C4-2B (cell line): ENCODE measurements around the gene CFAP91.
A peak's percentile ranks its signal among the peaks of the same experiment; 100 is the strongest.

Source experiments
- H3K27ac ChIP-seq: fragments of 450-650 bp; 2 replicates; pipeline ENCODE4 v1.5.1; 2017
- ZFX ChIP-seq: fragments of 450-650 bp; IDR thresholded peaks from 2 replicates; pipeline ENCODE4 v1.6.1; 2017
- TF ChIP-seq, protein P1 (sequence below): fragments of 450-650 bp; conservative IDR thresholded peaks from 2 replicates; pipeline ENCODE4 v1.5.1; 2017; ENCODE audit warnings: mild to moderate bottlenecking

CFAP91 gene

DNA sequence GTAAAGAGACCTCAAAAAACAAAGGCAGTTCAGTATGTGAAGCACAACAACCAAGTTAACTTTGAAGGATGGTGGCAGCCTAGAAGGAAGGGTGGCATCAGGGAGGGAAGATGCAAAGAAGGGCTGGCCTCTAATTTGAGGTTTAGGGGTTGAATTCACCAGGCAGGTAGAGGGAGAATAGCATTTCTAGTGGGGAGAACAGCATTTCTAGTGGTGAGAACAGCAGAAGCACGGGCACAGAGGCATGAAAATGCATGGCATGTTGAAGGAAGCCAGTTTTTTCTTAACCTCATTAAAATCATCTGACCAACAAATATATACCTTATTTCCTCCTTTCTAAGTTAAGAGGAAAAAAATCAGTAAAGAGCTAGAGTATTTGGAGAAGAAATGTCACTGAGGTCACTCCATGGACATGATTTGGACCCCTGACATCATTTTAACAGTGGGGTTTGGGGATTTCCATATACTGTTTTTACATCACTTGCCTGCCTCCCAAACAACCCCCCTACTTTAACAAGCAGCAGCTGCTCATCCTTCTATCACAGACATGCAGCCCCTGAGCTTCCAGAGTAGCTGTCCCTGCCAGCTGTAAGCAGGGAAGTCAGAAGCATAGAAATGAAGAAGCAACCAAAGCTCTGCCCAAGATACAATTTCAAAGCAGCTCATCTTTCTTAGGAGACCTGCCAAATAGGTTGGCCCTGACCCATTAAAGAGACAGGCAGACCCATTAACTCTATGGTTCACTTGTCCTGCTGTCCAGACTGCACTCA lies 40.0 kb upstream of the CFAP91 start:
- TF ChIP-seq, protein P1, sequence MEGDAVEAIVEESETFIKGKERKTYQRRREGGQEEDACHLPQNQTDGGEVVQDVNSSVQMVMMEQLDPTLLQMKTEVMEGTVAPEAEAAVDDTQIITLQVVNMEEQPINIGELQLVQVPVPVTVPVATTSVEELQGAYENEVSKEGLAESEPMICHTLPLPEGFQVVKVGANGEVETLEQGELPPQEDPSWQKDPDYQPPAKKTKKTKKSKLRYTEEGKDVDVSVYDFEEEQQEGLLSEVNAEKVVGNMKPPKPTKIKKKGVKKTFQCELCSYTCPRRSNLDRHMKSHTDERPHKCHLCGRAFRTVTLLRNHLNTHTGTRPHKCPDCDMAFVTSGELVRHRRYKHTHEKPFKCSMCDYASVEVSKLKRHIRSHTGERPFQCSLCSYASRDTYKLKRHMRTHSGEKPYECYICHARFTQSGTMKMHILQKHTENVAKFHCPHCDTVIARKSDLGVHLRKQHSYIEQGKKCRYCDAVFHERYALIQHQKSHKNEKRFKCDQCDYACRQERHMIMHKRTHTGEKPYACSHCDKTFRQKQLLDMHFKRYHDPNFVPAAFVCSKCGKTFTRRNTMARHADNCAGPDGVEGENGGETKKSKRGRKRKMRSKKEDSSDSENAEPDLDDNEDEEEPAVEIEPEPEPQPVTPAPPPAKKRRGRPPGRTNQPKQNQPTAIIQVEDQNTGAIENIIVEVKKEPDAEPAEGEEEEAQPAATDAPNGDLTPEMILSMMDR: peak; percentile 28; the same call in 1 of the 2 replicates
- no peak for TF ChIP-seq ZFX
- peak overlapping the region; percentile 16; the same call in 1 of the 2 replicates for H3K27ac ChIP-seq

DNA sequence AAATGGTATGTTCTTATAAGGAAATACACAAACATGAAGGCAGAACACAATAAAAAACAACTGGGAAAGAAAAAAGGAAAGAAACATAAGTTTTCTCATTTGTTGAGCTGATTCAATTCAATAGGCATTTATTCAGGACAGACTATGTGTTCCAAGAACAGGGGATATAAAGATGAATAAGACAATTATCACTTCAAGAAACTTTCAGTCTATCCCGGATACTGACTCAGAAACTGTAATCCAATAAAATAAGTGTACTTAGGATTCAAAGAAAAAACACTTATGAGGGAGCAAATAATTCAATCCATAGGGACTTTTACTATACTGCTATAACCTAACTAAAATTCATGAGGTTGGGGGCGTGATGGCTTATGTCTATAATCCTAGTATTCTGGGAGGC lies 38.9 kb upstream of the CFAP91 start:
- H3K27ac ChIP-seq: no peak overlapping the region
- TF ChIP-seq, protein P1: no peak
- TF ChIP-seq ZFX: no peak

DNA sequence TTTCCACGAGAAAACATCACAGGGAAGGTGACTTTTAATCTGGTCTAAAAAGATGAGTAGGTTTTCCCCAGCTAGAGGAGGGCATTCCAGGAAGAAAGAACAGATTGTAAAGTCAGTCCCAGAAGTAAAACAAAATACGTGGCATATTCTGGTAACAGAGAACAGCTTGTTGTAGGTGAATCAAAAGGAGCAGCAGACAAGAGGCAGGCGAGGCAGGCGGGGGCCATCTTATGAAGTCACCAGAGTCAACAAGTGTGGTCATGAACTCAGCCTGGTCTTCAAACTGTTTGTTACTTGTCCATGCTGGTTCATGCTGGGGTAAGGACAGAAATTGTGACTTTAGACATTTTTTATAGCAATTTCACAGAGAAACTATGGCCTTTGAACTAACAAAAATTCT lies 38.5 kb upstream of the CFAP91 start:
- no peak overlapping the region for H3K27ac ChIP-seq
- TF ChIP-seq, protein P1: no peak
- no peak for TF ChIP-seq ZFX

DNA sequence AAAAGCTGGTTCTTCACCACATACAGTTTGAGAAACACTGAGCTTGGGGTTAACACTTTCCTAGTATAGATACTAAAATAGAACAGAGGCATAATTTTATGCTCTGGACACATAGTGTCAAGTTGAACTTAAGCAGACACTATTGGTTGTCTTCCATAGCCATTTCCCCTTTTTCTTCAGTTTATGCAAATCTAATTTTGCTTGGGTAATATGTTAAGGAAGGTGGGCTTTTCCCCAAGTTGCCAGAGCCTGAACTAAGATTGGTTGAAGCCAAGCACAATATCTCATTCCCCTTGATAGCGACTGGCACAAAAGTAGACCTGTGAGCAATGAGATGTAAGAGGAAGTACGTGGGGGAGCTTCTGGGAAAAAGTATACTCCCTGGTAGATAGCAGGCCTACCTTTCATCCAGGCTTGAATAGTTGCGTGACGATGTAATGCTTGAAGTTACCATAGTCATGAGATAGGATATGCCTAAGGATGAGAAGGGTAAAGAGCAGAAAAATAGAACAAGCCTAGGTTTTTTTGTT lies 37.9 kb upstream of the CFAP91 start:
- TF ChIP-seq ZFX: no peak
- TF ChIP-seq, protein P1: no peak
- no peak overlapping the region for H3K27ac ChIP-seq

DNA sequence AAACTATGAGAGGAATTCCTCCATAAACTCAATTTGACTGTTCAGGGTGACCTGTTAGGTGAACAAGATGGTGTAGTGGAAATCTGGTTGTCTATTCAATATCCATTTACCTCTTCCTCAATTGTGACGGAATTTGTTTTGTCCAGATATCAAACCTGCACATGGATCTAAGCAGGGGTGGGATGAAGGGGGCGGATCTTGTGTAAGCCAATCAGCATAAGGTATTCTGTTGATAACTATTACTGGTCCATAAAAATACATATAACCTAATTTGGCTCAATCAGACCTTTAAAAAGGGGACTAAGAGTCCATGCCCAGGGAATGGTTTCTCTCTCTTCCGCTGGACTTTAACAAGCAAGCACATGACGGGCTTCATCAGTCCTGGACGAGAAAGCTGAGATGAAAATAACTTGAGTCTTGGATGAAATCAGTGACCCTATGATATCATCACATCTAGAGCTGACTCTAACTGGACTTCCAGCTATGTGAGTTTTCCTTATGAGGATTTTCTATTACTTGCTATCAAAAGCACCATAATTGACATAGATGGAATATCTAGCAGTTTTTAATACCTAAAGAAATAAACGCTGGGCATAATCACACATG lies 36.8 kb upstream of the CFAP91 start:
- TF ChIP-seq ZFX: no peak
- TF ChIP-seq, protein P1: no peak
- no peak overlapping the region for H3K27ac ChIP-seq

DNA sequence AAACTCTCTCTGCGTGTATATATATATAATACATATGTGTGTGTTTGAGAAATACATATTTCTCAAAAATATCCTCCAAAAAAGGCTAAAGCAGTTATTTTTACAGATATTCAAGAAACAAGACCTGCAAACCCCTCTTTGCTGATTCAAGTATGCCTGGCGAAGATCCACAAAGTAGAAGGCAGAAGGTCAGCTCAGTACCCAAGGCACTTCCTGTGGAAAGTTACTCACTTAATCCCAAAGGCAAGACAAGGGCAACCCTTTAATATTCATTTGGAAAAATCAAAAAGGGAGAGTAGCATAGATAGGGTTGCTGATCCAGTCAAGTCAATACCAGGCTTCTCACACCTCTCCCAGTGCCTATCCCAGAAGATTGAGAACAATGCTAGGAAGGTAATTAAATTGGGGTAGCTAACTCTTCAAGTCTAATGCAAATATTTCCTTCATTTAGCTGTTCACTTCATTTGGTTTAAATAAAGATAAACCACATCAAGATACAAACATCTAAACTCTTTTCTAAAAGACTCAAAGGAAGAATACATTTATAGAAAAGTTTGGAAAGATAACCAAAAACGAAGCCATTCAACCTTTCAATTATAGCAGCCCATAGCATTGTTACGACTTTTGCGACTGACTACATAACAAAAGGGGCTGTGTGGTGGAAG lies 32.8 kb upstream of the CFAP91 start:
- TF ChIP-seq, protein P1: no peak
- TF ChIP-seq ZFX: no peak
- H3K27ac ChIP-seq: no peak overlapping the region

DNA sequence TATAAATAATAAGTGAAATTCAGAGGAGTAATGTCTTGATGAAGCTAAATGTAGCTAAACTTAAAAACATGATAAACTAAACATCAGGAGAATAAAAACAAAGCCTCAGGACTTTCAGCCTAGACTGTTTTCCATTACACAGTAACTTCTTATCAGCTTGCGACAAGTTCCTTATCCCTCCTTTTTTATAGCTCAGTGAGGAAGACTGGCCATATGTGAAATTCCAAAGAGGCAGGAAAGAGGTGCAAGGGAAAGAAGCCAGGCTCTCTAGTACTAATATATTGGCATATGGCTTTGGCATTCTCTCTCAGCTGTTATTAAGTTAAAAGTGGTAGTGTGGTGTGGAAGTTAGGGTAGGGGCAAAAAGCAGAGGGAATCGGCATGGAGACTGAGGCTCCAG lies 30.0 kb upstream of the CFAP91 start:
- TF ChIP-seq, protein P1: no peak
- no peak for TF ChIP-seq ZFX
- no peak overlapping the region for H3K27ac ChIP-seq
